Muscle layer of colon (tissue), 2 donors: ENCODE data around the gene OXA1L.
A peak's percentile ranks its signal among the peaks of the same experiment; 100 is the strongest.

ENCODE experiments used
- H3K27ac ChIP-seq: one replicate; pipeline ENCODE4 v1.7.0; 2013; ENCODE audit warnings: low read depth, mild to moderate bottlenecking, low read length, moderate library complexity
- H3K27me3 ChIP-seq, 2 donors: one replicate each; pipeline ENCODE4 v1.7.0; 2013; ENCODE audit warnings: low read length in 2 of 2, mild to moderate bottlenecking in 2 of 2; ENCODE audit not compliant: insufficient read depth in 2 of 2, control insufficient read depth in 1 of 2
- H3K36me3 ChIP-seq: one replicate; pipeline ENCODE4 v1.7.0; 2013; ENCODE audit warnings: mild to moderate bottlenecking, low read length; ENCODE audit not compliant: insufficient read depth
- H3K4me1 ChIP-seq: one replicate; pipeline ENCODE4 v1.7.0; 2013; ENCODE audit warnings: mild to moderate bottlenecking, low read length; ENCODE audit not compliant: insufficient read depth
- H3K4me3 ChIP-seq, 2 donors: one replicate each; pipeline ENCODE4 v1.7.0; 2013; ENCODE audit warnings: low read length in 2 of 2, low read depth in 1 of 2, mild to moderate bottlenecking in 1 of 2, moderate library complexity in 1 of 2
- H3K9ac ChIP-seq: one replicate; pipeline ENCODE4 v1.7.0; 2013; ENCODE audit warnings: low read length
- H3K9me3 ChIP-seq: one replicate; pipeline ENCODE4 v1.7.0; 2013; ENCODE audit warnings: mild to moderate bottlenecking, low read length
- donor health status: abdominal sarcoma.
- donor health status: Adenocarcinoma of cecum.

OXA1L gene

GRCh38 chr14:22819151-22819988 lies 52.9 kb downstream of the OXA1L start:
- H3K9me3 ChIP-seq = no peaks in the 10 kb centered on the region
- H3K4me3 ChIP-seq = peak overlapping the region in 1 of 2 donors; percentile 35
- H3K36me3 ChIP-seq = no peaks in the 10 kb centered on the region
- peak overlapping the region; percentile 52 for H3K27ac ChIP-seq
- H3K27me3 ChIP-seq = no peaks in the 10 kb centered on the region
- peaks cover 22% of the 10 kb centered on the region for H3K4me1 ChIP-seq
- no peak overlapping the region for H3K9ac ChIP-seq

GRCh38 chr14:22820731-22821130 lies 54.2 kb downstream of the OXA1L start:
- Histone ChIP-seq H3K9ac (no peak overlapping the region), H3K4me3 (no peak overlapping the region), H3K9me3 (no peaks in the 10 kb centered on the region), H3K4me1 (peaks cover 22% of the 10 kb centered on the region), H3K27ac (no peak overlapping the region), H3K27me3 (no peaks in the 10 kb centered on the region), H3K36me3 (no peaks in the 10 kb centered on the region)

GRCh38 chr14:22821193-22822015 lies 54.9 kb downstream of the OXA1L start:
- Histone ChIP-seq H3K36me3 (no peaks in the 10 kb centered on the region), H3K9ac (no peak overlapping the region), H3K9me3 (no peaks in the 10 kb centered on the region), H3K4me3 (no peak overlapping the region), H3K27ac (no peak overlapping the region), H3K27me3 (no peaks in the 10 kb centered on the region), H3K4me1 (peaks cover 22% of the 10 kb centered on the region)

GRCh38 chr14:22822016-22822570 lies 55.6 kb downstream of the OXA1L start:
- H3K4me3 ChIP-seq = peak overlapping the region; percentile 41 to 67

More at GRCh38 chr14:22822016-22822570, 55.6 kb downstream of the OXA1L start:
- peaks cover 22% of the 10 kb centered on the region for H3K4me1 ChIP-seq
- peak overlapping the region; percentile 49 for H3K9ac ChIP-seq
- H3K27ac ChIP-seq = peak overlapping the region; percentile 90
- H3K27me3 ChIP-seq = no peaks in the 10 kb centered on the region
- H3K36me3 ChIP-seq = no peaks in the 10 kb centered on the region
- H3K9me3 ChIP-seq = no peaks in the 10 kb centered on the region
